Ovary (tissue), 9 donors: Measurements from ENCODE around the gene TMPRSS12. TPM values are rescaled to one million over a fixed set of nuclear protein-coding genes. Genes with fewer than 3 reads are reported as not detected.
"Not testable (repeated sequence)": the region's sequence is repeated elsewhere in the genome, so short reads cannot be mapped to it uniquely, and the experiment has no call there.

Experiments
- DNase-seq, 5 donors: peaks; one replicate each; pipeline ENCODE4 v3.0.0-alpha.2; 2019 to 2020
- H3K27ac ChIP-seq, 2 donors: fragments of 200-600 bp; one replicate each; pipeline versions ENCODE4 v1.5.1 to v1.8.0; 2019 to 2022
- H3K27me3 ChIP-seq: fragments of 200-600 bp; one replicate; pipeline ENCODE4 v1.8.0; 2022
- H3K36me3 ChIP-seq: fragments of 200-600 bp; sonication (generic); one replicate; pipeline ENCODE4 v1.5.1; 2019
- H3K4me1 ChIP-seq: one replicate; pipeline ENCODE4 v1.8.1; 2013; ENCODE audit warnings: mild to moderate bottlenecking, moderate library complexity; ENCODE audit not compliant: insufficient read depth
- H3K4me3 ChIP-seq: fragments of 200-600 bp; sonication (generic); one replicate; pipeline ENCODE4 v1.5.1; 2017
- H3K9me3 ChIP-seq, 2 donors: fragments of 200-600 bp in 1 of 2; sonication (generic) in 1 of 2; one replicate each; pipeline versions ENCODE4 v1.5.1 to v1.8.1; 2013 to 2019; ENCODE audit warnings: mild to moderate bottlenecking in 1 of 2, moderate library complexity in 1 of 2
- EP300 ChIP-seq: sonication (generic); formaldehyde crosslinking; IDR thresholded peaks from one replicate; pipeline ENCODE4 v1.6.1; 2017; ENCODE audit warnings: antibody characterized with exemption
- POLR2A ChIP-seq: fragments of 450-650 bp; IDR thresholded peaks from one replicate; pipeline ENCODE4 v1.6.1; 2017; ENCODE audit warnings: antibody characterized with exemption, mild to moderate bottlenecking, moderate library complexity
- WGBS, 3 donors: extraction: QIAGEN DNeasy Blood & Tissue Kit in 1 of 3; methylation state at CpG; one replicate each; pipeline versions ENCODE4 v1.1.5 to v1.1.7; 2013 to 2017; 5-methylcytosine and 5-hydroxymethylcytosine counted together
- intact Hi-C, 4 donors: fragments of 100-400 bp; cut with DNase I; formaldehyde crosslinking; loops; one replicate each; pipeline versions ENCODE4 v1.11.0 to v1.15.1; 2022 to 2023
- polyA plus RNA-seq, 2 donors: library from polyadenylated mRNA; stranded (reverse); fragments of 200-250 nt in 1 of 2; fragments of 350-450 nt in 1 of 2; fragmentation: Illumina TruSeq in 1 of 2; extraction: RNeasy Lipid Tissue Mini Kit (QIAGEN cat#74804) in 1 of 2; gene quantifications; one replicate each; pipeline ENCODE4 v1.2.3, GENCODE V29; 2013 to 2014
- total RNA-seq, 7 donors: library from RNA; depleted of rRNA in 2 of 7; stranded (reverse); fragments of >200 nt in 2 of 7; fragmentation: NEBNext Ultra II Directional in 3 of 7; extraction: Animal tissue kit (Norgen Biotek cat#: 25700) in 3 of 7; gene quantifications; one replicate each; pipeline versions ENCODE4 v1.1.0 to v1.2.4, GENCODE V29; 2016 to 2023
- TF ChIP-seq, protein P1 (sequence below), 3 donors: fragments of 450-650 bp in 2 of 3; fragments of 200-600 bp in 1 of 3; IDR thresholded peaks; one replicate each; pipeline versions ENCODE4 v1.5.1 to v1.8.0; 2016 to 2022; ENCODE audit warnings: antibody characterized with exemption in 3 of 3, mild to moderate bottlenecking in 1 of 3
- donor health status: DM: no; HTN: no; CAD: no; lungs with moderate emphysema.
- donor health status: DM: no; HTN: no; CAD: no.
- donor health status: Bipolar disorder and iron deficiency.
- donor health status: DM: yes; HTN: yes; CAD: no.
- donor health status: DM: no; HTN: no; CAD: no.
- donor health status: DM: yes; HTN: yes; CAD: no.

TMPRSS12 gene
- total and polyA plus RNA-seq, 9 donors: not detected

DNA sequence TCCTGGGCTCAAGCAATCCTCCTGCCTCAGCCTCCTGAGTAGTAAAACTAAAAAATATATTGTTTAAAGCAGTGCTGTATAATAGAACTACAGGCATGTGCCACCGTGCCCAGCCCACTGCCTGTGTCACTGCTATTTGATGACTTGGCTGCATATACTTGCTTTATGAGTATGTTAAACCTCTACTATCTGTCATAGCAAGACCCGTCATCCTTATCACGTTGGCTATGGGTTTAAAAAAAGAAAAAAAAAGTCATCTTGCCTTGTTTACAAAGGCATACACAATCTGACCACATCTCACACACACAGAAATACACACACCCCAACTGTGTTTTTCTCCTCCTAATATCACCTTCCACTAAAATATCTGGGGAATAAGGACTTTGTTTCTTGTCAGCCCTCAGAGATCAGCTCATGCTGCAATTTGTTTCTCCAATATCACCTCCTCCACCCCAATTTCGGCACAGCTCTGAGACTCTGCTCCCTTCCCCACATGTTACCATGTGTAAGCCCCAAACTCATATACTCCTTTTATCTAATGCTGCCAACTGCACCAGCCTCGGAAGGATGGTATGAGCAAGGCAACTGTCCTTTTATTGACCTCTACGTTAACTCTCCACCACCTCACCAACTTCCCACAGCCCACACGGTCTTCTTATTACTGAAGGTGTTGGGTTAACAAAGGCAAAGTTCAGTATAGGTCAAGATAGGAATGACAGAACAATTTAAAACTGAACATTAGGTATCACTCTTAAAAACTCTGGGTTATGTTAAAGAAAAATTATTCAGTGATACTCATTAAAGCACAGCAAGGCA lies 802 bp upstream of the TMPRSS12 start:
- TF ChIP-seq EP300: no peak
- no peak for TF ChIP-seq POLR2A
- TF ChIP-seq, protein P1, sequence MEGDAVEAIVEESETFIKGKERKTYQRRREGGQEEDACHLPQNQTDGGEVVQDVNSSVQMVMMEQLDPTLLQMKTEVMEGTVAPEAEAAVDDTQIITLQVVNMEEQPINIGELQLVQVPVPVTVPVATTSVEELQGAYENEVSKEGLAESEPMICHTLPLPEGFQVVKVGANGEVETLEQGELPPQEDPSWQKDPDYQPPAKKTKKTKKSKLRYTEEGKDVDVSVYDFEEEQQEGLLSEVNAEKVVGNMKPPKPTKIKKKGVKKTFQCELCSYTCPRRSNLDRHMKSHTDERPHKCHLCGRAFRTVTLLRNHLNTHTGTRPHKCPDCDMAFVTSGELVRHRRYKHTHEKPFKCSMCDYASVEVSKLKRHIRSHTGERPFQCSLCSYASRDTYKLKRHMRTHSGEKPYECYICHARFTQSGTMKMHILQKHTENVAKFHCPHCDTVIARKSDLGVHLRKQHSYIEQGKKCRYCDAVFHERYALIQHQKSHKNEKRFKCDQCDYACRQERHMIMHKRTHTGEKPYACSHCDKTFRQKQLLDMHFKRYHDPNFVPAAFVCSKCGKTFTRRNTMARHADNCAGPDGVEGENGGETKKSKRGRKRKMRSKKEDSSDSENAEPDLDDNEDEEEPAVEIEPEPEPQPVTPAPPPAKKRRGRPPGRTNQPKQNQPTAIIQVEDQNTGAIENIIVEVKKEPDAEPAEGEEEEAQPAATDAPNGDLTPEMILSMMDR (IDR thresholded peaks at IDR 0.05): no peak
- Histone ChIP-seq H3K4me3 (no peak overlapping the region), H3K27ac (no peak overlapping the region), H3K36me3 (no peaks in the 10 kb centered on the region), H3K4me1 (no peaks in the 10 kb centered on the region), H3K9me3 (no peaks in the 10 kb centered on the region), H3K27me3 (no peaks in the 10 kb centered on the region)
- intact Hi-C loops: no loop called here
- WGBS, 3 donors: 51 to 55% (median 54%) methylated on average over 7 of the region's 7 CpGs
- DNase-seq: no peak

DNA sequence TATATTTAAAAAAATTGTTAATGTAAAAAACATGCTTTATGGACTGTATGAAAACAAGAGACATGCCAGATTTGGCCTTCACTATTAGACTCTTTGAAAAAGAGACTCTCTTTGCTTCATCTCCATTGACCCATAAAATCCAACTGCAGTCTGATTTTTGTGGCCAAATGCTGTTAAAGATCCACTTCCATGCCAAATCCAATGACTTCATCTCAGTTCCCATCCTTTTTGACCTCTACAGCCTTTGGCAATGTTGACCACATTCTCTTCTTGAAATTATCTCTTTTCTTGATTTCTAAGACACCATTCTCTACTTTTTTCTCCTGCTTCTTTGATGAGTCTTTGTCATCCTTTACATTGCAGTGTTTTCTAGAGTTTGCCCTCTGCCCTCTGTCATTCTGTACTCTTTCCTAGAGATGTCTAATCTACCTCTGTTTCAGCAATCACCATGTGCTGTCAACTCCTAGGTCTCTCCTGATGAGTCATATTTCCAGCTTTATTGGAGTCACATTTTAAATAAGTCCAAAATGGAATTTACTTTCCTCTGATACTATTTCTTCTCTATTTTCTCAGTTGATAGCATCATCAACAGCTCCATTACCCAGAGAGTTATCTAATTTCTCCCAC lies 2.4 kb downstream of the TMPRSS12 start:
- no peak for DNase-seq
- TF ChIP-seq, protein P1 (IDR thresholded peaks at IDR 0.05): no peak
- no peak for TF ChIP-seq EP300
- no peak for TF ChIP-seq POLR2A

DNA sequence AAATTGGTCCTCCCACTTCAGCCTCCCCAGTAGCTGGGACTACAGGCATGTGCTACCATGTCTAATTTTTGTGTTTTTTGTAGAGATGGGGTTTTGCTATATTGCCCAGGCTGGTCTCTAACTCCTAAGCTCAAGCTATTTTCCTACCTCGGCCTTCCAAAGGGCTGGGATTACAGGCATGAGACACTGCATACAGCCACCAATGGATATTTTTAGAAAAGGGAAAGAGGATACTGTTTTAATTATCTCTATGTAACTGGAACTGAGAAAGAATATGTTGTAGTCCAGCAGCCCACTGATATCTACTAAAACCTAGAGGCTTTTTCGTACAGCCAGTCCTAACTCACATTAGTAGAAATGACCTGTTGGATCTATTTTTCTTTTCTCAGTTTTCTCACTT lies 6.2 kb downstream of the TMPRSS12 start:
- intact Hi-C loops: no loop called here
- Histone ChIP-seq H3K9me3 (no peaks in the 10 kb centered on the region), H3K27ac (no peak overlapping the region), H3K36me3 (no peaks in the 10 kb centered on the region), H3K27me3 (no peaks in the 10 kb centered on the region), H3K4me1 (no peaks in the 10 kb centered on the region), H3K4me3 (no peak overlapping the region)
- WGBS, 3 donors: 83 to 86% (median 84%) methylated on average over 2 of the region's 2 CpGs
- TF ChIP-seq POLR2A (no peak), EP300 (no peak)
- TF ChIP-seq, protein P1 (IDR thresholded peaks at IDR 0.05): no peak
- no peak for DNase-seq

More for the DNA sequence above, 2.4 kb downstream of the TMPRSS12 start:
- Histone ChIP-seq H3K9me3 (no peaks in the 10 kb centered on the region), H3K27ac (no peak overlapping the region), H3K36me3 (no peaks in the 10 kb centered on the region), H3K27me3 (no peaks in the 10 kb centered on the region), H3K4me3 (no peak overlapping the region), H3K4me1 (no peaks in the 10 kb centered on the region)
- intact Hi-C loops: no loop called here

DNA sequence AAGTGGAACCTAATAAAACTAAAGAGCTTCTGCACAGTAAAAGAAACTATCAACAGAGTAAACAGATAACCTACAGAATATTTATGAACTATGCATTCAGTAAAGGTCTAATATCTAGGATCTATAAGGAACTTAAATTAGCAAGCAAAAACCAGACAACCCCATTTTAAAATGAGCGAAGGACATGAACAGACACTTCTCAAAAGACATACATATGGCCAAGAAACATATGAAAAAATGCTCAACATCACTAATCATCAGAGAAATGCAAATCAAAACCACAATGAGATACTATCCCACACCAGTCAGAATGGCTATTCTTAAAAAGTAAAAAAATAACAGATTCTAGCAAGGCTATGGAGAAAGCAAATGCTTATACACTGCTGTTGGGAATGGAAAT lies 12.5 kb downstream of the TMPRSS12 start:
- WGBS, 3 donors: 94 to 100% (median 100%) methylated on average over 1 of the region's 1 CpG
- intact Hi-C loops: not testable (repeated sequence)

DNA sequence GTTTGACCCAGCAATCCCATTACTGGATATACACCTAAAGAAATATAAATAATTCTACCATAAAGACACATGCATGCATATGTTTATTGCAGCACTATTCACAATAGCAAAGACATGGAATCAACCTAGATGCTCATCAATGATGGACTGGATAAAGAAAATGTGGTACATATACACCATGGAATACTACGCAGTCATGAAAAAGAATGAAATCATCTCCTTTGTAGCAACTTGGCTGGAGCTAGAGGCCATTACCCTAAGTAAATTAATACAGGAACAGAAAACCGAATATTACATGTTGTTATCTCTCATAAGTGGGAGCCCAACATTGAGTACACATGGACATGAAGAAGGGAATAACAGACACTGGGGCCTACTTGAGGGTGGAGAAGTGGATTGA lies 13.0 kb downstream of the TMPRSS12 start:
- H3K27me3 ChIP-seq, H3K4me1 ChIP-seq, intact Hi-C loops, H3K9me3 ChIP-seq, H3K4me3 ChIP-seq, H3K36me3 ChIP-seq, H3K27ac ChIP-seq, DNase-seq: not testable (repeated sequence)
- 87 to 94% (median 90%) methylated on average over 2 of the region's 2 CpGs for WGBS, 3 donors

More for the DNA sequence above, 12.5 kb downstream of the TMPRSS12 start:
- H3K4me3 ChIP-seq, H3K27ac ChIP-seq, H3K27me3 ChIP-seq, H3K36me3 ChIP-seq, H3K4me1 ChIP-seq, H3K9me3 ChIP-seq, DNase-seq: not testable (repeated sequence)
